Memory B cell (primary cell): ENCODE results near the gene USP17L27.
"Not testable (repeated sequence)": the region's sequence is repeated elsewhere in the genome, so short reads cannot be mapped to it uniquely, and the experiment has no call there.

ENCODE experiments used
- ATAC-seq: fragments of 150-1000 bp; cut with Tn5 transposase; 2 replicates; pipeline ENCODE4 v1.10.0; 2021; ENCODE audit warnings: low read depth, mild to moderate bottlenecking, moderate library complexity
- DNase-seq, 2 donors: peaks; one replicate each; pipeline ENCODE4 v3.0.0; 2022; ENCODE audit warnings: low spot score in 2 of 2
- H3K27ac Mint-ChIP-seq: one replicate; pipeline ENCODE4 v1.8.0; 2022; ENCODE audit warnings: mild to moderate bottlenecking, moderate library complexity, mixed read lengths
- H3K27me3 Mint-ChIP-seq: one replicate; pipeline ENCODE4 v1.8.0; 2022; ENCODE audit warnings: mixed read lengths
- H3K36me3 Mint-ChIP-seq: one replicate; pipeline ENCODE4 v1.8.0; 2022; ENCODE audit warnings: mild to moderate bottlenecking, mixed read lengths
- H3K4me1 Mint-ChIP-seq: one replicate; pipeline ENCODE4 v1.8.0; 2022; ENCODE audit warnings: mixed read lengths
- H3K4me3 Mint-ChIP-seq: one replicate; pipeline ENCODE4 v1.8.0; 2022; ENCODE audit warnings: mild to moderate bottlenecking, moderate library complexity, mixed read lengths
- H3K9me3 Mint-ChIP-seq: one replicate; pipeline ENCODE4 v1.8.0; 2022; ENCODE audit warnings: mixed read lengths

USP17L27 gene

GRCh38 chr4:9343848-9344247 lies at the start of gene USP17L27:
USP17L27 (plus strand) TSS chr4:9344148; CDS start chr4:9344148, 0 bp downstream.
- H3K27me3 Mint-ChIP-seq, H3K36me3 Mint-ChIP-seq: not testable (repeated sequence)

GRCh38 chr4:9324191-9324590 lies 19.8 kb upstream of the USP17L27 start:
- not testable (repeated sequence) for H3K9me3 Mint-ChIP-seq, H3K4me1 Mint-ChIP-seq, DNase-seq, ATAC-seq, H3K36me3 Mint-ChIP-seq, H3K4me3 Mint-ChIP-seq, H3K27me3 Mint-ChIP-seq, H3K27ac Mint-ChIP-seq

More at GRCh38 chr4:9343848-9344247, at the start of gene USP17L27:
- DNase-seq, H3K27ac Mint-ChIP-seq, H3K4me1 Mint-ChIP-seq, H3K9me3 Mint-ChIP-seq, ATAC-seq, H3K4me3 Mint-ChIP-seq: not testable (repeated sequence)

- not testable (repeated sequence) for H3K27ac Mint-ChIP-seq, H3K9me3 Mint-ChIP-seq, H3K27me3 Mint-ChIP-seq, H3K36me3 Mint-ChIP-seq, ATAC-seq, DNase-seq, H3K4me1 Mint-ChIP-seq, H3K4me3 Mint-ChIP-seq
Observed at GRCh38 chr4:9324865-9325264, 19.1 kb upstream of the USP17L27 start, which contains the start of gene USP17L24. USP17L24 (plus strand) TSS chr4:9325165; CDS start chr4:9325165, 0 bp downstream.

- ATAC-seq, H3K4me3 Mint-ChIP-seq, H3K27ac Mint-ChIP-seq, H3K27me3 Mint-ChIP-seq, H3K9me3 Mint-ChIP-seq, H3K36me3 Mint-ChIP-seq, DNase-seq, H3K4me1 Mint-ChIP-seq: not testable (repeated sequence)
Observed at GRCh38 chr4:9329611-9330010, 14.3 kb upstream of the USP17L27 start, which contains the start of gene USP17L25. USP17L25 (plus strand) TSS chr4:9329911; CDS start chr4:9329911, 0 bp downstream.

- not testable (repeated sequence) for ATAC-seq, H3K4me3 Mint-ChIP-seq, H3K4me1 Mint-ChIP-seq, H3K27me3 Mint-ChIP-seq, H3K36me3 Mint-ChIP-seq, H3K27ac Mint-ChIP-seq, H3K9me3 Mint-ChIP-seq, DNase-seq
Observed at GRCh38 chr4:9334358-9334757, 9.6 kb upstream of the USP17L27 start, which contains the start of gene USP17L26. USP17L26 (plus strand) TSS chr4:9334658; CDS start chr4:9334658, 0 bp downstream.

- not testable (repeated sequence) for H3K4me1 Mint-ChIP-seq, ATAC-seq, H3K9me3 Mint-ChIP-seq, H3K4me3 Mint-ChIP-seq, H3K27ac Mint-ChIP-seq, H3K36me3 Mint-ChIP-seq, DNase-seq, H3K27me3 Mint-ChIP-seq
Observed at GRCh38 chr4:9339103-9339502, 4.8 kb upstream of the USP17L27 start, which contains the start of gene USP17L5. USP17L5 (plus strand) TSS chr4:9339403; CDS start chr4:9339403, 0 bp downstream.

- not testable (repeated sequence) for H3K27me3 Mint-ChIP-seq, ATAC-seq, H3K36me3 Mint-ChIP-seq, DNase-seq, H3K9me3 Mint-ChIP-seq, H3K4me1 Mint-ChIP-seq, H3K4me3 Mint-ChIP-seq, H3K27ac Mint-ChIP-seq
Observed at GRCh38 chr4:9348593-9348992, 4.6 kb downstream of the USP17L27 start, which contains the start of gene USP17L28. USP17L28 (plus strand) TSS chr4:9348893; CDS start chr4:9348893, 0 bp downstream.

GRCh38 chr4:9350866-9351265 lies 6.9 kb downstream of the USP17L27 start:
- not testable (repeated sequence) for H3K27ac Mint-ChIP-seq, H3K4me3 Mint-ChIP-seq, H3K27me3 Mint-ChIP-seq, ATAC-seq, H3K9me3 Mint-ChIP-seq, H3K4me1 Mint-ChIP-seq, H3K36me3 Mint-ChIP-seq, DNase-seq

- H3K36me3 Mint-ChIP-seq, H3K4me3 Mint-ChIP-seq, DNase-seq, H3K27me3 Mint-ChIP-seq, H3K4me1 Mint-ChIP-seq, ATAC-seq, H3K9me3 Mint-ChIP-seq, H3K27ac Mint-ChIP-seq: not testable (repeated sequence)
Observed at GRCh38 chr4:9353338-9353737, 9.4 kb downstream of the USP17L27 start, which contains the start of gene USP17L29. USP17L29 (plus strand) TSS chr4:9353638; CDS start chr4:9353638, 0 bp downstream.

- not testable (repeated sequence) for H3K4me3 Mint-ChIP-seq, ATAC-seq, H3K4me1 Mint-ChIP-seq, H3K27ac Mint-ChIP-seq, H3K27me3 Mint-ChIP-seq, H3K36me3 Mint-ChIP-seq, DNase-seq, H3K9me3 Mint-ChIP-seq
Observed at GRCh38 chr4:9362829-9363228, 18.9 kb downstream of the USP17L27 start, which contains the start of gene USP17L30. USP17L30 (plus strand) TSS chr4:9363129; CDS start chr4:9363129, 0 bp downstream.

GRCh38 chr4:9379881-9380280 lies 35.9 kb downstream of the USP17L27 start:
- H3K27ac Mint-ChIP-seq, H3K36me3 Mint-ChIP-seq, H3K9me3 Mint-ChIP-seq, H3K4me3 Mint-ChIP-seq, H3K4me1 Mint-ChIP-seq, H3K27me3 Mint-ChIP-seq, DNase-seq, ATAC-seq: not testable (repeated sequence)

GRCh38 chr4:9381012-9381534 lies 37.1 kb downstream of the USP17L27 start:
- peak overlapping the region; percentile 61 for H3K4me3 Mint-ChIP-seq
- not testable (repeated sequence) for H3K4me1 Mint-ChIP-seq, H3K27me3 Mint-ChIP-seq, H3K27ac Mint-ChIP-seq, H3K36me3 Mint-ChIP-seq, H3K9me3 Mint-ChIP-seq
- peak; percentile 34 for ATAC-seq
- peak; percentile 30 to 34 for DNase-seq

GRCh38 chr4:9384126-9384525 lies 40.2 kb downstream of the USP17L27 start:
- Mint-ChIP-seq H3K4me1 (peaks cover 2% of the 10 kb centered on the region), H3K9me3 (no peaks in the 10 kb centered on the region), H3K27ac (no peak overlapping the region), H3K4me3 (no peak overlapping the region), H3K36me3 (no peaks in the 10 kb centered on the region), H3K27me3 (peaks cover 4% of the 10 kb centered on the region)
- ATAC-seq (no peak), DNase-seq (no peak)

- DNase-seq, H3K27ac Mint-ChIP-seq, H3K9me3 Mint-ChIP-seq, H3K4me1 Mint-ChIP-seq, H3K4me3 Mint-ChIP-seq, H3K27me3 Mint-ChIP-seq, H3K36me3 Mint-ChIP-seq, ATAC-seq: not testable (repeated sequence)
Observed at GRCh38 chr4:9389001-9389400, 45.1 kb downstream of the USP17L27 start.
